GM12878 (cell line): Measurements from ENCODE around the gene ABCB9. TPM values are rescaled to one million over a fixed set of nuclear protein-coding genes. Genes with fewer than 3 reads are reported as not detected.
A peak's percentile ranks its signal among the peaks of the same experiment; 100 is the strongest.

Experiments used
- BCL3 ChIP-seq: IDR thresholded peaks from 2 replicates; pipeline ENCODE4 v1.6.1; 2011; ENCODE audit warnings: borderline replicate concordance, low read depth, mild to moderate bottlenecking, moderate library complexity, low read length; ENCODE audit not compliant: insufficient read depth, poor library complexity, severe bottlenecking
- BCLAF1 ChIP-seq: fragments of 450-650 bp; IDR thresholded peaks from 2 replicates; pipeline ENCODE4 v1.6.1; 2017; ENCODE audit warnings: antibody characterized with exemption, mild to moderate bottlenecking, moderate library complexity
- CBFB ChIP-seq: IDR thresholded peaks from 2 replicates; pipeline ENCODE4 v1.6.1; 2016; ENCODE audit warnings: antibody characterized with exemption, low read depth
- EP300 ChIP-seq, 2 experiments: fragments of 150-350 bp in 1 of 2; IDR thresholded peaks; 2 replicates each; pipeline ENCODE4 v1.6.1; 2011 to 2012; ENCODE audit warnings: low read depth in 2 of 2, low read length in 2 of 2, borderline replicate concordance in 1 of 2, improper control_type of control experiment in 1 of 2, inconsistent platforms in 1 of 2; ENCODE audit not compliant: control insufficient read depth in 1 of 2
- ESRRA ChIP-seq: IDR thresholded peaks from 2 replicates; pipeline ENCODE4 v1.6.1; 2012; ENCODE audit warnings: mild to moderate bottlenecking, low read length, improper control_type of control experiment
- ETV6 ChIP-seq, 2 experiments: fragments of 450-650 bp in 1 of 2; IDR thresholded peaks in 1 of 2; conservative IDR thresholded peaks in 1 of 2; 2 replicates each; pipeline ENCODE4 v1.6.1; 2014; ENCODE audit warnings: antibody characterized with exemption in 1 of 2, borderline replicate concordance in 1 of 2, low read depth in 1 of 2, mild to moderate bottlenecking in 1 of 2, moderate library complexity in 1 of 2
- FOXM1 ChIP-seq: IDR thresholded peaks from 2 replicates; pipeline ENCODE4 v1.6.1; 2012; ENCODE audit warnings: low read depth, mild to moderate bottlenecking, inconsistent platforms, low read length, moderate library complexity
- GABPA ChIP-seq: IDR thresholded peaks from 2 replicates; pipeline ENCODE4 v1.6.1; 2014; ENCODE audit warnings: antibody characterized with exemption, low read depth, mild to moderate bottlenecking, inconsistent platforms
- IKZF1 ChIP-seq: fragments of 450-650 bp; conservative IDR thresholded peaks from 2 replicates; pipeline ENCODE4 v1.6.1; 2017; ENCODE audit warnings: antibody characterized with exemption, mild to moderate bottlenecking
- MTA2 ChIP-seq: fragments of 450-650 bp; IDR thresholded peaks from 2 replicates; pipeline ENCODE4 v1.6.1; 2016; ENCODE audit warnings: low read depth, mild to moderate bottlenecking, moderate library complexity
- NBN ChIP-seq: fragments of 450-650 bp; IDR thresholded peaks from 2 replicates; pipeline ENCODE4 v1.6.1; 2016
- RAD51 ChIP-seq: fragments of 450-650 bp; IDR thresholded peaks from 2 replicates; pipeline ENCODE4 v1.6.1; 2016; ENCODE audit warnings: moderate library complexity, mild to moderate bottlenecking, inconsistent platforms
- RELB ChIP-seq: fragments of 450-650 bp; IDR thresholded peaks from 2 replicates; pipeline ENCODE4 v1.6.1; 2017; ENCODE audit warnings: low read depth, mild to moderate bottlenecking, moderate library complexity
- RFX5 ChIP-seq: IDR thresholded peaks from 2 replicates; pipeline ENCODE4 v1.6.1; 2011; ENCODE audit warnings: low read depth, low read length, improper control_type of control experiment
- TARDBP ChIP-seq: IDR thresholded peaks from 2 replicates; pipeline ENCODE4 v1.6.1; 2016; ENCODE audit warnings: borderline replicate concordance
- YBX1 ChIP-seq: fragments of 450-650 bp; IDR thresholded peaks from 2 replicates; pipeline ENCODE4 v1.6.1; 2016; ENCODE audit warnings: antibody characterized with exemption
- ZNF217 ChIP-seq: fragments of 450-650 bp; IDR thresholded peaks from 2 replicates; pipeline ENCODE4 v1.6.1; 2017; ENCODE audit warnings: antibody characterized with exemption, mild to moderate bottlenecking
- ZNF592 ChIP-seq: fragments of 450-650 bp; IDR thresholded peaks from 2 replicates; pipeline ENCODE4 v1.6.1; 2017; ENCODE audit warnings: mild to moderate bottlenecking, moderate library complexity
- polyA plus RNA-seq, 11 experiments: library from polyadenylated mRNA; depleted of rRNA in 4 of 11; unstranded in 6 of 11; stranded (reverse) in 5 of 11; fragments of >200 nt; fragmentation: Nextera tagmentation in 4 of 11; fragmentation: Illumina TruSeq in 1 of 11; extraction: Ambion mirVana in 4 of 11; extraction: Trizol in 1 of 11; gene quantifications; 1 replicate in 1 of 11; 2 replicates in 10 of 11; pipeline versions ENCODE4 v1.2.1 to v1.2.3, GENCODE V29; 2011 to 2016; ENCODE audit warnings: inconsistent platforms in 2 of 11, missing spikeins in 2 of 11, low read depth in 1 of 11
- total RNA-seq, 4 experiments: library from RNA; depleted of rRNA in 3 of 4; stranded (reverse); fragments of >200 nt in 3 of 4; fragmentation: Illumina TruSeq in 1 of 4; extraction: Trizol in 1 of 4; gene quantifications; 2 replicates each; pipeline versions ENCODE4 v1.2.1 to v1.2.3, GENCODE V29; 2013 to 2021

Gene ABCB9
- total and polyA plus RNA-seq, 10 of the 15 experiments (the other 5 are each of a cell fraction or from before 2014, with no cell fraction given): 0.37 to 4.9 (median 3.1) TPM

GRCh38 chr12:122946690-122947341 lies 19.4 kb downstream of the ABCB9 start (continued):
- no peak for TF ChIP-seq RFX5
- TF ChIP-seq RAD51: no peak
- TF ChIP-seq ZNF217: no peak
- TF ChIP-seq YBX1: no peak
- no peak for TF ChIP-seq GABPA
- no peak for TF ChIP-seq ESRRA
- no peak; the same call in 1 of the 2 replicates for TF ChIP-seq FOXM1
- peak; percentile 66; the same call in 1 of the 2 replicates for TF ChIP-seq CBFB
- TF ChIP-seq RELB: peak; percentile 39; the same call in 1 of the 2 replicates
- TF ChIP-seq BCLAF1: no peak
- TF ChIP-seq TARDBP: no peak
- TF ChIP-seq MTA2: peak; percentile 20; the same call in 1 of the 2 replicates
- TF ChIP-seq NBN: no peak
- peak in 1 of 2 experiments; percentile 28; a peak in 1 of 4 replicates for TF ChIP-seq ETV6 (conservative IDR thresholded peaks at IDR 0.05 in 1 of 2, IDR thresholded peaks at IDR 0.05 in 1 of 2; ENCODE audit: borderline replicate concordance in 1 of 2, low read depth in 1 of 2)
- TF ChIP-seq BCL3: peak; percentile 71
- TF ChIP-seq IKZF1: peak; percentile 60
- peak; percentile 17 to 44; a peak in 2 of 4 replicates for TF ChIP-seq EP300 (IDR thresholded peaks at IDR 0.05; ENCODE audit: borderline replicate concordance in 1 of 2, control insufficient read depth in 1 of 2, low read depth in 2 of 2, low read length in 2 of 2)
- TF ChIP-seq ZNF592: no peak
